AG09309 (cell line): ENCODE results near the gene SCART1.

ENCODE experiments used
- DNase-seq: peaks from one replicate; pipeline ENCODE4 v3.0.0-alpha.2; 2010; ENCODE audit warnings: low read depth
- H3K4me3 ChIP-seq: 2 replicates; pipeline ENCODE4 v1.5.1; 2011; ENCODE audit warnings: mild to moderate bottlenecking, low read depth, low read length, moderate library complexity; ENCODE audit not compliant: control insufficient read depth
- TF ChIP-seq, protein P1 (sequence below): IDR thresholded peaks from 2 replicates; pipeline ENCODE4 v1.5.1; 2011; ENCODE audit warnings: mild to moderate bottlenecking, low read depth, low read length, inconsistent platforms; ENCODE audit not compliant: insufficient read depth, control insufficient read depth; ENCODE audit errors: missing control alignments

The SCART1 gene

DNA sequence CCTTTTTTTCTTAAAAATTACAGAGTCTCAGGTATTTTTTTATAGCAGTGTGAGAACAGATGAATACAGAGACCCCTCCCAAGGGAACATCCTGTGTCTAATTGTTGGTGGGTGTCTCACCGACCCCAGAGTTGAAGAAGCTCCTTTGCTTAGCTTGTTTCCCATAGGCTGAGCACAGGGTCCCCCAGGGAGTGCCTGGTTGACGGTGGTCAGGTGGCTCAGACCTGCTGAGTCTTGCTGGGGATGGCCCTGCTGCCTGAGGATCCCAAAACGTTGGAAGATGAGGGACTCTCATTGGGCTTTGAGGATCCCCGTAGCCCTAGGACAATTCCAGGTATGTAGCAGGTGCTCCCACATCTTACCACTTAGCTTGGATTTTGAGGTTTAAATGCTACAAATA lies 19.5 kb downstream of the SCART1 start:
- DNase-seq: no peak
- no peak overlapping the region for H3K4me3 ChIP-seq
- TF ChIP-seq, protein P1, sequence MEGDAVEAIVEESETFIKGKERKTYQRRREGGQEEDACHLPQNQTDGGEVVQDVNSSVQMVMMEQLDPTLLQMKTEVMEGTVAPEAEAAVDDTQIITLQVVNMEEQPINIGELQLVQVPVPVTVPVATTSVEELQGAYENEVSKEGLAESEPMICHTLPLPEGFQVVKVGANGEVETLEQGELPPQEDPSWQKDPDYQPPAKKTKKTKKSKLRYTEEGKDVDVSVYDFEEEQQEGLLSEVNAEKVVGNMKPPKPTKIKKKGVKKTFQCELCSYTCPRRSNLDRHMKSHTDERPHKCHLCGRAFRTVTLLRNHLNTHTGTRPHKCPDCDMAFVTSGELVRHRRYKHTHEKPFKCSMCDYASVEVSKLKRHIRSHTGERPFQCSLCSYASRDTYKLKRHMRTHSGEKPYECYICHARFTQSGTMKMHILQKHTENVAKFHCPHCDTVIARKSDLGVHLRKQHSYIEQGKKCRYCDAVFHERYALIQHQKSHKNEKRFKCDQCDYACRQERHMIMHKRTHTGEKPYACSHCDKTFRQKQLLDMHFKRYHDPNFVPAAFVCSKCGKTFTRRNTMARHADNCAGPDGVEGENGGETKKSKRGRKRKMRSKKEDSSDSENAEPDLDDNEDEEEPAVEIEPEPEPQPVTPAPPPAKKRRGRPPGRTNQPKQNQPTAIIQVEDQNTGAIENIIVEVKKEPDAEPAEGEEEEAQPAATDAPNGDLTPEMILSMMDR: no peak

DNA sequence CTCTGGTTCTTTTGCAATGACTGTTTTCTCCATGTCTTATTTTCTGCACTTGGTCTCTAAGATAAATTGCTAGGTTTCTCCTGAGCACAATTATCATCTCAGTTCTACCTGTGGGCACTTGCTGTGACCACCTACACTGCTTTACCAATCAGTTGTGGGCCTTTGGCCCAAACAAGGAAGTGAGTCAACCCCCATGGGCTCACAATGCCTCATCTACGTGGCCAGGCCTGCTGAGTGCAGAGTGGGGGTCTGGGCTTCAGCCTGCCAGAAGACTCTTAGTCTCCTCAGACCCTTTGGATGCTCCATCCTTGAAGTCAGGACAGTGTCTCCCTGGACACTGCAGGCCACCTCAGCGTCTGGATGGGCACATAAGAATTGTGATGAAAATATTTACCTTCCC lies 20.3 kb downstream of the SCART1 start:
- TF ChIP-seq, protein P1: no peak
- no peak for DNase-seq
- no peak overlapping the region for H3K4me3 ChIP-seq

DNA sequence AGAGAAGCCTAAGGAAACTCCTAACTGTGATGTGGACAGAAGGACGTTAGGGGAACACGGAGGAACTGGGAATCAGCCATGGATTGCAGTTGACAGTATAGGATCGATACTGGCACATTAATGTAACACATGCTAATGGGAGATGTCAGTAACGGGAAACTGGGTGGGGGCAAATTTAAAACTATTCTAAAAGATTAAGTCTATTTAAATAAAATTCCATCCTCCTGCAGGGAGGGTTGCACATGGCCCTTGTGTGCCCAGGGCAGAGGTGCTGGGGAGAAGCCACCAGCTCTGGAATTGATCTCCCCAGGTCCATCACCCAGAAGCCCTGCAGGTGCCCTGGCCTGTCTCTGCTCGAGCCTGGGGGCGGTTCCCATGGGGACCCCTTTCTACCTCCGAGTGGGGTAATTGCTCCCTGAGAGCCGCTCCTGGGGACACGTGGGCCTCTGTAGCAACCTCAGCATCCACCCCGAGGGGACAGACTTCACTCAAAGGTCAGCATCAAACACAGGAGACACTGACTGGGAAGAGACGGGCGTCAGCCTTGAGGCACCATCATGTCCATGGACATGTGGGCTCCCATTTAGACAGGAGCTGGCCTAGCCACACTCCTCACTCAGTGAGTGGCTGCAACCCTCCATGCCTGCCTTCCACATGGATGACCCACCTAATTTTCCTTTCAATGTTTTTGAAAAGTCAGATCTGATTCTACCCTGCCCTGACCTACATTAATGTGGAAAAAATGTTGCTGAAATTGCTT lies 21.1 kb downstream of the SCART1 start:
- TF ChIP-seq, protein P1: no peak
- no peak overlapping the region for H3K4me3 ChIP-seq
- no peak for DNase-seq

DNA sequence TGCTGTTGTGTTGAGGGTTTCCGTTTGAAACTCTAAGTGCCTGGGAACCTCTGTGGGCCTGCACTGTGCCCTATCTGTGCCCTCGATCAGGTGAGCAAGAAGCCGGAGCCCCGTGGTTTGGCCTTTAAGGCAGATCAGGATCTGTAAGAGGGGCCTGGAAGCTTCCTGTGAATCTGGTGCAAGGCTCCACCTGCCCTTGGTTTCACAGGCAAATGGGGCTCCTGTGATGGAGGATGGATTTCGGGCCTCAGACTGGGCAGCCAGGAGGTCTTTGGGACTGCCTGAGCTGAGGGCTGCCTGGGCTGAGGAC lies 21.6 kb downstream of the SCART1 start:
- DNase-seq: no peak
- H3K4me3 ChIP-seq: no peak overlapping the region
- TF ChIP-seq, protein P1: no peak

DNA sequence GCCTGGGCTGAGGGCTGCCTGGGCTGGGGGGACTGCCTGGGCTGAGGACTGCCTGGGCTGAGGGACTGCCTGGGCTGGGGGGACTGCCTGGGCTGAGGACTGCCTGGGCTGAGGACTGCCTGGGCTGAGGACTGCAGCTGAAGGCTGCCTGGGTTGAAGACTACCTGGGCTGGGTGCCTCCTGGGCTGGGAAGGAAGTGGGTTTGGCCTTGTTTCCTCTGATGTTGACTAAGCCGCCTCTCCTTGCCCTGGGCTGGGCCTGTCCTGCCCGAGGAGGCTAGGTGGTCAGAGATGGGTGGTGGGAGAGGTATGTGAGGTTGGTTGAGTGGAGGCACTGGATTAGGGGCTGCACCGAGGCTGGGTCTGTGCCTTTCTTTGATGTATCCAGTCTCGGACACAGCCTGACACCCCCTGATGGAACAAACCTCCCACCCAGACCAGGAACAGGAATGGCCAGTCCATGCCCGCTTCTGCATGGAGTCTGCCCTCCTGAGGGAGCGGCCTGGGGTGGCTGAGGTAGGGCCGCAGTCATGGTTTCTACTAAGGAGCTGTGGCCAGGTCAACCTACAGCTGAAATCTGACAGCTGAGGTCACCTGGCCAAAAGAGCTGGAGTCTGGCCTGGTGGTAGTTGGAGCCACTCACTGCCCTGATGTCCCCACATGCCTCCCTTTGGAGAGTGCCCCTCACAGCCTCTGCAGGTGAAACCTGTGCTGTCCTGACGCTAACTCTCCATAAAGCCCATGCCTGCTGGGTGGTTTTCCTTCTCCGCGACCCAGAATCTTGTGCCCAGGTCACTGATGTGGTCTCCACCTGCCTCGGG lies 22.3 kb downstream of the SCART1 start:
- TF ChIP-seq, protein P1: no peak
- H3K4me3 ChIP-seq: no peak overlapping the region
- DNase-seq: no peak

DNA sequence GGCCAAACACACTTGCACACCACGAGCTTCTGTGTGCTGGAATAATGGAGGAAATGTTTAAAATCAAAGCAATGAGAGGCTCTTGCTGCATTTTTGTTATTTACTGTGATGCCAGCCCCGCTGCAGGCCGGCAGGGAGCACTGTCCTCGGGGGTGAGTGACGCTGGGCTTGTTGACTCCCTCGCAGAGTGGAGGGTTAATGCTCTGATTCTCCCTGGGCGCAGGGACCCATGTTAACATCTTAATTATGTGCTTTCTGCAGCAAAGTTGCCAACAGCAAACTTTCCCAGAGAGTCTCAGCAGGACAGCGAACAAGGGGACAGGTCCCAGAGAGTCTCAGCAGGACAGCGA lies 22.9 kb downstream of the SCART1 start:
- DNase-seq: no peak
- H3K4me3 ChIP-seq: no peak overlapping the region
- TF ChIP-seq, protein P1: no peak
